ENCODE results near the gene CELSR1.
"Not testable (repeated sequence)": the region's sequence is repeated elsewhere in the genome, so short reads cannot be mapped to it uniquely, and the experiment has no call there.

Gene CELSR1

DNA sequence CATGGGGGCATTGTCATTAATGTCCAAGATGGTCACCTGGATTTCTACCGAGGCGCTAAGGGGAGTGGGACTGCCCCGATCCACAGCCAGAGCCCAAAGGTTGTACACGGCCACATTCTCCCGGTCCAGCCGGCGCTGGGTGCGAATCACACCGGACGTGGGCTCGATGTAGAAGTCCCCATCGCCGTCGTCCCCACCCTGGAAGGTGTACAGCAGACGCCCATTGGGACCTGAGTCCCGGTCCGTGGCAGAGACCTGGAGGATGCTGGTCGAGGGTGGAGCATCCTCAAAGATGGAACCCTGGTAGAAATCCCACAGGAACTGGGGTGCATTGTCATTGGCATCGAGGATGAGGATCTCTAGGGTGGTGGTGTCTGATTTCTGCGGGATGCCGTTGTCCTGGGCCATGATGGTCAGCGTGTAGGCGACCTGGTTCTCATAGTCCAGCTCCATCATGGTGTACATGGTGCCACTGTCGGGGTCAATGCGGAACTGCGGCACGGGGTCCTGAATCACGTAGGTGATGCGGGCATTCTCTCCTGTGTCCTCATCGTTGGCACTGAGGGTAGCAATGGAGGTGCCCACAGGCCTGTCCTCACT is 3.1 kb downstream of the CELSR1 start:
- DNase-seq (ENCODE audit: low read depth) = no peak

DNA sequence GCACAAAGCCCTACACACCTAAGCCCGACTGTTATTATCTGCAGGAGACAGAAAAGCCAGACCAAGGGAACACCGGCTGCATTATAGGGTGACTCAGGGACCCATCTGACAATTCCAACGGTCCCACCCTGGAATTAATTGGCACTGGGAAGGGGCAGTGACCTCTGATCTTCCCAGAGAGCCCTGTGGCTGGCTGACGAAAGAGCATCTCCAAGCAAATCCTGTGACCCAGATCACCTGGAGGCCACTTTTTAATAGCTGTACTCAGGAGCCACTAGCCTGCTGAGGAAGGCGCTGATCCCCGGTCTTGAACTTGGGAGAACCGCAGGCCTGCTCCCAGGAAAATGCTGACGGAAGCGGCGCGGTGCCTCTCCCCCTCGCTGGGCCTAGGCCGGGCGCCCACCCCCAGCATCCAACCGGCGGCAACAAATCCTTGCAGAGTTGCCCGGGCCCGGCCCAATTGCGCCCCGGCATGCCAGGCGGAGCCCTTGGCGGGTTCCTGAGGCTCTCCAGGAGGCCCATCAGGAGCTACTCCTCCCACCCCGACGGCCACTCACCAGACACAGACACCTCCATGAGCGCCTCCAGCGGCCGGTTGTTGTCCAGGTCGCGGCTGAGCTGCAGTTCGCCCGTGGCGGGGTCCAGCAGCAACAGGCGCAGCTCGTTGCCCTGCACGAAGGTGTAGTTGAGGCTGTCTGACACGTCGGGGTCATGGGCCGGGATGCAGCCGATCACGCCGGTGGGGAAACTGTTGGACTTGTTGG is 4.2 kb downstream of the CELSR1 start:
- DNase-seq (ENCODE audit: low read depth) = no peak

DNA sequence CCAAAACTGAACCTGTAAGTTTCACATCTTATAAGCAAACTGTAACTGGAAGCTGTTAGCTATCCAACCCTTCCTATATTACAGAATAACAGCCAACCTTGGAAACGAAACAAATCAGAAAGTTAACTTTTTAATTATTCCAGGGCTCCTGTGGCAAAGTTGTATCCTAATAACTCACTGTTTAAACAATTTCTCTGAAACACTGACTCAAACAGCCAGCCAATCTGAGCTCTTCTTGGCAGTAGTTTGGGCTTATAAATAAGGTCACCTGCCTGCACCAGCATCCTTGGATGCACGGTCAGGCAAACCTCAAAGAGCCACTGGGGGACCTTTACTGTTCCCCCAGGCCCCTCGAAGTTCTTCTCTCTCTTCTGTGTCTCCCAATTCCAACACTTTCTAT is 5.0 kb downstream of the CELSR1 start:
- DNase-seq (ENCODE audit: low read depth) = no peak

DNA sequence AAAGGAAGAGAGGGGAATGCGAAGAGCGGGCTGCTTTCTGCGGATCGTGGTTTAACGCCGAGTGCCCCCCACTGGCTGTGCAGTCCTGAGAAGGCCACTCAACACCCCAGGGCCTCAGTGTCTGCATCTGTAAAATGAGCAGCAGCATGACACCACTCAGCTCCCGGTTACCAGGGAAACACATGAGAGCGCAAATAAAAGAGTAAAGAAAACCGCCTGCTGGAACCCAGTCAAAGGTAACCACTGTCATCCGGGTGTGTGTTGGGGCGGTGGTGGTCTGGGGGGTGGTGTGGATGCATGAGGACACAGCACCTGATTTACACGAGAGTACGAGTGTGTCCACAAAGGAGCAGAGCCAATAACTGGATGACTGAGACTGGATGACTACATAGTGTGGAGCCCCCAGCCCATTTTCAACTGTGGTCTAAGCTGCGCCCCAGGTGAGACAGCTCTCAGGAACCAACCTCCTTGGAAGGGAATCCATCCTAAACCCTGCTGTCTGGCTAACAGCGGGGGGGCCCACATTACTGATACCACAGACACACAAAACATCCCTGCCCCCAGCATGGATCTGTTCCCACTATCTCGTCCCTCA is 5.7 kb downstream of the CELSR1 start:
- DNase-seq (ENCODE audit: low read depth) = no peak

DNA sequence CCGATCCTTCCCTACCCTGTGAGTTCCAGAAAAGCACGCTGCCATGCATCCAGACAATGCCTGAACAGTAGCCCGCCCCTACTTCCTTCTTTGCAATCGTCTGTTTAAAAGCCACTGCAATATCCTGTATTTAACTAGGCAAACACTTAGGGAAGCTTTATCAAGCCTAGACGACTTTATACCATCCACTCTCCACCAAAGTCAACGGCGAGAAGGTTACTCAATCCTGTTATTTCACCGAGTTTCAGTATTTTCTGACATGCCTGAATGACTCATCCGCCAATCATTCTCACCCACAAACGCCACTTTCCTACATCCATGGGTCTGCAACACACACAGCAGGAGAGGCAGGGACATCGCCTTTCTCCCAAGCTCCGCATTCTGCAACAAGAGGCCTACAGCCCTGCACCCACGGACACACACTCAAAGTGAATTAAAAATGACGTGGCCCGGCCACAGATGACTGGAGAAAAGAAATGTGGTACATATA is 9.3 kb downstream of the CELSR1 start:
- DNase-seq (ENCODE audit: low read depth) = no peak

DNA sequence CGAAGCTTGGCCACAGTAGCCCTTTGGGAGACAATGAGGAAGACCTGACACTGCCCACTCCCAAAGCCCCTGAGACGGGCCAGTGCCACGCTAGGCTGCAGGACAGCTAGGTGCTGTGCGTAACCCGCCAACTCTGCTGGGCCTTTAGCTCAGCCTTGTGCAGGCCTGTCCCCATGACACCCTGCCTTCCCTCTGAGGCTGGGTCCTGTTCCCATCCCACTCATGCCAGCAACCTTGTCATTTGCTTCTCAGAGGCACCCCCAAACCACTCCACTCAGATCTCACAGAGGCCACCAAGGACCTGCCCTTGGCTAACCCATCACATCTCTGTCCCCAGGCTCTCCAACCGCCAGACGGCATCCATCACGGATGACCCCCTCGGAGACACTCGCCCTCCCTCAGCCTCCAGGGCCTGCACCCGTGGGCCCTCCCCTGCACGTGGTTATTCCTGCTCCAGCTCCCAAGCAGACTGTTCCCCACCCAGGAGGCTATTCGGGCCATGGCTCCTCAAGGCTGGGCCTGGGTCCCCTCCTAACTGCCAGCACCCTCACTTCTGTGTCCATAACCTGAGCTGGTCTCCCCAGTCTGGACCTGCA is 11.1 kb downstream of the CELSR1 start:
- no peak for DNase-seq (ENCODE audit: low read depth)

DNA sequence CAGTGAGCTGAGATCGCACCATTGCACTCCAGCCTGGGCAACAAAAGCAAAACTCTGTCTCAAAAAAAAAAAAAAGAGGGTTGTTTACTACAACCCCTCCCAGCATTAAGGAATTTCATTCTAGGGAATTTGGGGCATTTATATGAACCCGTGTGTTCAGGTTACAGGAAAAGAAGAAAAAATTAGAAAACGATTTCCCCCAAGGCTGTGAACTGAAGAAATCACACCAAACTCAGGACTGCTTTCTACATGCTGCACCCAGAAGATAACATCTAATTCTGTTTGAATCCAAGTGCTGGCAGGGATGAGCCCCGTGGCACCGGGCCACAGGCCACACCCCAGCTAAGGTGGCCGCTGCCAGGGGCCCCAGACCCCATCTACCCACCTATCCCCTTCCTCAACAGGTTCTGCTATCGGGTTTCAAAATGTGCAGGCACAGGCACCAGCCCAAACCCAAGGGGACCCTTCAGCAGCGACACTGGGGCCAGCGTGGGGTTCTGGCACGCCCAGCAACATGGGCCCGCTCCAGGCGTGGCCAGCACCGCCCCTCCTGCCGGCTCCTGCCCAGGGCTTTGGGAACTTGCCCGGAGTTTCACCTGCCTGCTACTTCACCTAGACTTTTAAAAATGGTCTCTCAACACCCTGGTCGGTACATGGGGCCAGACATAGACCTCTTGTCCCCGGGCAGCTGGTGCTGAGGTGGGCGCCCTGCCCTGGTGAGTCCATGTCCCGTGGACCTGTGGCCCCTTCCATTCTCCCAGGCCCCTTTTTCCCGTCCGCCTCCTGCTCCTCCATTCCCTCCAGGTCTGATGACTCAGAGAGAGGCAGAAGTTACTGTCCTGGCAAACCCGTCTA is 11.8 kb downstream of the CELSR1 start:
- DNase-seq (ENCODE audit: low read depth) = no peak

DNA sequence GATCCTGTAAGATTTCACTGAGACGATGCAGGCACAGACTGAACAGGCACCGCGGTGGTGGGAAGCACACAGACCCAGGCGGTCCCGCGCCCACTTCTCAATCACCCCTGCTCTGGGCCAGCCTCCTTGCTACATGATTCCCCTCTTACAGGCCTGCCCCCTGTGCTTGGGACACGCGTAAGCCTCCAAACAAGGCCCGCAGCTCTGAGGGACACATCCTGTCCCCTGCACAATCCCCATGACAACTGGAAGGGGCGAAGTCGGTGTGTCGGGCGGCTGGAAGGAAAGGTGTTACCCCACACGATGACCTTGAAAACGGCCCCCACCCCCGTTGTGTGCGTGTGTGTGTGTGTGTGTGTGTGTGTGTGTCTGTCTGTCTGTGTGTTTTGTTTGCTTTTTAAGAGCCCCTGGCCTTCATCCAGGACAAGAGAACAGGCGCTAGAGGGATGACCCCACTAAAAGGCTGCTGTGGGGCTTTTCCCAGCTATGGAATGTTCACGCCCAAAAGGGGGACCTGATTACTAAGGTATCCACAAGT is 13.1 kb downstream of the CELSR1 start:
- DNase-seq (ENCODE audit: low read depth) = no peak

DNA sequence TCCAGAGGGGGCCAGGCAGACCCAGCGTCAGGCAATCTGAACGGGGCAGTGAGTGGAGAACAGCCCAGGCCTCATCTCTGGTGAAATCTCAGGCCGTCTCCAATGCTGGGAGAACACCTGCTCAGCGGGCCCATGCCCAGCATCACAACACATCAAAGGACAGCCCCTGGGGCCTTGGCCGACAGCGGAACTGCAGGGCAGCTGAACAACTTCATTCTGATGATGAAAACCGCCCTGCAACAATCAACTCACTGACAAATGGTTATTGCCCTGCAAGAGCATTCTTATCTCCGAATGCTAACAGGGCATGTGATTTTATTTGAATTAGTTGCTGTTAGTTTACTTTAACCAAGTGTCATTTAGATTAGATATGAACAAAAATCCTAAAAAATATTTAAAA is 14.6 kb downstream of the CELSR1 start:
- no peak for DNase-seq (ENCODE audit: low read depth)

DNA sequence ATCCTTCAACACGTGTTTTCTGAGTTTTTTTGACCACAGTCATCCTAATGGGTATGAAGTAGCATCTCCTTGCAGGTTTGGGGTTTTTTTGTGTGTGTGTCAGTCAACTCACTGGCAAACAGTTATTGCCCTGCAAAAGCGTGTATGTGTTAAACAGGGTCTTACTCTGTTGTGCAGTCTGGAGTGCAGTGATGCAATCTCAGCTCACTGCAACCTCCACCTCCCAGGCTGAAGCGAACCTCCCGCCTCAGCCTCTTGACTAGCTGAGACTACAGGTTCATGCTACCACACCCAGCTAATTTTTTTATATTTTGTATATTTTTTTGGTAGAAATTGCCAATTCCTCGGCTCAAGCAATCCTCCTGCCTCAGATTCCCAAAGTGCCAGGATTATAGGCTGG is 15.4 kb downstream of the CELSR1 start:
- no peak for DNase-seq (ENCODE audit: low read depth)

DNA sequence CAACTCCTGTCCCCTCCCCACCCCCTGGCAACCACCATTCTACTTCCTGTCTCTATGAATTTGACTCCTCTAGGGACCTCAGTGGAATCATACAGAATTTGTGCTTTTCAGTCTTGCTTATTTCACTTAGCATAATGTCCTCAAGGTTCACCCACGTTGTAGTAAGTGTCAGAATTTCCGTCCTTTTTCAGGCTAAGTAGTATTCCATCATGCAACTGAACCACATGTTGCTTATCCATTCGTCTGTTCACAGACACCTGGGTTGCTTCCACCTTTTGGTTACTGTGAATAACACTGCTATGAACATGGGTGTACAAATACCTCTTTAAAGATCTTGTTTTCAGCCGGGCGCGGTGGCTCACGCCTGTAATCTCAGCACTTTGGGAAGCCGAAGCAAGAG is 16.5 kb downstream of the CELSR1 start:
- DNase-seq (ENCODE audit: low read depth) = no peak

DNA sequence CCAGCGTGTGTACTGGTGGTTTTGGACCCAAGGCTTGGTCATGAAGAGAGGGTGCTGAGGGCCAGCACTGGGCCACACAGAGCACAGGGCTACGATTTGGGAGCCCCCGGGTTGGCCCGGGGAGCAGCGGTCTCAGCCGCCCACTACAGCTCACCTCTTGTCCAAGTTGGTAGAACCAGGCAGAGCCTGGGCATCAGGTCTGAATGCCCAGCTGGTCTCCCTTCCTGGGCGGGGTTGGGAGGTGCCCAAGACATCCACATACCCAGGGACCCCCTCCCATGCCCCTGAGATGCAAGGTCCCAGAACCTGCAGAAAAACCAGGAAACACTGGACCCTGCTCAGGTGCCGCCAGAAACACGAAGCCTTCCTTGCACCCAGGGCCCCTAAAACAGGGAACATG is 18.0 kb downstream of the CELSR1 start:
- DNase-seq (ENCODE audit: low read depth) = no peak

DNA sequence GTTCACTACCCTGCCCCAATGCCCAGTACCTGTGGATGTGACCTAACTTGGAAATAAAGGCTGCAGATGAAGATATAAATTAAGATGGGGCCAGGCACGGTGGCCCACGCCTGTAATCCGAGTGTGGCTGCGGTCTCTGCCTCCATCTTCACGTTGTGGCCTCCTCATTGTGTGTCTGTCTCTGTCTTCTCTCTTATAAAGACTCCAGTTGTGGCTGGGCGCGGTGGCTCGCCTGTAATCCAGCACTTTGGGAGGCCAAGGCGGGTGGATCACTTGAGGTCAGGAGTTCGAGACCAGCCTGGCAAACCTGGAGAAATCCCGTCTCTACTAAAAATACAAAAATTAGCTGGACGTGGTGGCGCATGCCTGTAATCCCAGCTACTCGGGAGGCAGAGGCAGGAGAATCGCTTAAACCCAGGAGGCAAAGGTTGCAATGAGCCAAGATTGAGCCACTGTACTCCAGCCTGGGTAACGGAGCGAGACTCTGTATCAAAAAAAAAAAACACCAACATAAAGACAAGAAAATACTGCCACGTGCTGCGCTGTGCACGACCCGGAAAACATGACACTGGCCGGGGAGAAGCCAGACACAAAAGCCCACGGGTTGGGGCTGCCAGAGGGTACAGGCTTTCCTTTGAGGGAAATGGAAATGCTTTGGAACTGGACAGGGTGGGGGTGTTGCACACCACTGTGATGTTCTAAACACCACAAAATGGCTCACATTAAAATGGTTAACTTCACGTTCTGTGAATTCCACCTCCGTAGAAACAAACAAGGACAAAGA is 18.7 kb downstream of the CELSR1 start:
- DNase-seq (ENCODE audit: low read depth) = no peak

DNA sequence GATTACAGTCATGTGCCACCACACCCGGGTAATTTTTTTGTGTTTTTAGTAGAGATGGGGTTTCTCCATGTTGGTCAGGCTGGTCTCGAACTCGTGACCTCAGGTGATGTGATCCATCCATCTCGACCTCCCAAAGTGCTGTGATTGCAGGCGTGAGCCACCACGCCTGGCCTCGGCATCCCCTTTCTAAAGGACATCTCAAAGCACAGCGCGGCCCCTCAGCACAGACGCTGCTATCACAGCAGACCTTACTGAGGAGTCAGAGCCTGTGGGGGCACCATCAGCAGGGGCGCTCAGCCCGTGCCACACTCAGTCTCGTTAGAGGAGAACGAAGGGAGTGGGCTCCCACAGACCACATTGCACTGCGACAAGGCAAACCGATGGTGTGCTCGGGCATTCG is 19.4 kb downstream of the CELSR1 start:
- DNase-seq (ENCODE audit: low read depth) = no peak

DNA sequence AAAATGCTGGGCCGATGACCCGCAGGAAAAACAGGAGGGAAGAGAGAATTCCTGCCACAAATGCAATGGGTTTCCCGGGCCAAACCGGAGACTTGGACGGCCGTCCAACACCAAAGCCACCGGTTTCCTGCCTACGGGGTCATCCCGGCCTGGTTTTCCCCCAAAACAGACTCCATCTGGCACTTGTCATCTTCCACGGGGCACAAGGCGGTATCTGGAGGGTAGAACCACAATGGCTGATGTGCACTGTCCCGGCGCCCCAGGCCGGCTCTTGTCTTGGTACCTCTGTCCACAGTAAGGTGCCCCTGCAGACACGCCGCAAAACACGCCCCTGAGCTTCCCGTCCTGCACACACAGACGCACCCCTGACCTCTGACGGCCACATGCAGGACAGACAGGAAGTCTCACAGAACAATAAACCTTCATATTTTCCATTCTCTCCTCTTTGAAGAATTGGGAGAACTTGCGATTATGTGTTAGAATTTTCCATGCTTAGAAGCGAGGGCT is 20.1 kb downstream of the CELSR1 start:
- DNase-seq (ENCODE audit: low read depth) = no peak

DNA sequence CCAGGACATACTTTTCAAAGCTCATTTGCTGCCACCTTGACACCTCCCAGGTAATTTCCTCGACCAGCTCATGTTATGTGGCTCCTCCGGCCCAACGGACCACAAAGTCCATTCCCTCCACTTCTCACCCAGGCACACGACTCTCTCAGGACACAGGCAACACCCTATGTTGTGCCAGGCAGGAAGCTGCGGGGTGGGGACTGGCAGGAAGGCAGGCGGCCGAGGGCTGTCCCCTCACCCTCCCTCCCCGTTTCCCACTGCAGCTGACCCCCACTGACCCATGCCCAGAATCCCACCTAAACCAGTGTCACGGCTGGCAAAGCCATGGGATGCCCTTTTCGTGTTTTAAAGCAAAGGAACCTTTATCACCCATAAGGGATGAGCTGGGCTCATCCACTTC is 20.8 kb downstream of the CELSR1 start:
- no peak for DNase-seq (ENCODE audit: low read depth)

DNA sequence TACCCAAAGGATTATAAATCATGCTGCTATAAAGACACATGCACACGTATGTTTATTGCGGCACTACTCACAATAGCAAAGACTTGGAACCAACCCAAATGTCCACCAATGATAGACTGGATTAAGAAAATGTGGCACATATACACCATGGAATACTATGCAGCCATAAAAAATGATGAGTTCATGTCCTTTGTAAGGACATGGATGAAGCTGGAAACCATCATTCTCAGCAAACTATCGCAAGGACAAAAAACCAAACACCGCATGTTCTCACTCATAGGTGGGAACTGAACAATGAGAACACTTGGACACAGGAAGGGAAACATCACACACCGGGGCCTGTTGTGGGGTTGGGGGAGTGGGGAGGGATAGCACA is 21.3 kb downstream of the CELSR1 start:
- DNase-seq (ENCODE audit: low read depth) = not testable (repeated sequence)

DNA sequence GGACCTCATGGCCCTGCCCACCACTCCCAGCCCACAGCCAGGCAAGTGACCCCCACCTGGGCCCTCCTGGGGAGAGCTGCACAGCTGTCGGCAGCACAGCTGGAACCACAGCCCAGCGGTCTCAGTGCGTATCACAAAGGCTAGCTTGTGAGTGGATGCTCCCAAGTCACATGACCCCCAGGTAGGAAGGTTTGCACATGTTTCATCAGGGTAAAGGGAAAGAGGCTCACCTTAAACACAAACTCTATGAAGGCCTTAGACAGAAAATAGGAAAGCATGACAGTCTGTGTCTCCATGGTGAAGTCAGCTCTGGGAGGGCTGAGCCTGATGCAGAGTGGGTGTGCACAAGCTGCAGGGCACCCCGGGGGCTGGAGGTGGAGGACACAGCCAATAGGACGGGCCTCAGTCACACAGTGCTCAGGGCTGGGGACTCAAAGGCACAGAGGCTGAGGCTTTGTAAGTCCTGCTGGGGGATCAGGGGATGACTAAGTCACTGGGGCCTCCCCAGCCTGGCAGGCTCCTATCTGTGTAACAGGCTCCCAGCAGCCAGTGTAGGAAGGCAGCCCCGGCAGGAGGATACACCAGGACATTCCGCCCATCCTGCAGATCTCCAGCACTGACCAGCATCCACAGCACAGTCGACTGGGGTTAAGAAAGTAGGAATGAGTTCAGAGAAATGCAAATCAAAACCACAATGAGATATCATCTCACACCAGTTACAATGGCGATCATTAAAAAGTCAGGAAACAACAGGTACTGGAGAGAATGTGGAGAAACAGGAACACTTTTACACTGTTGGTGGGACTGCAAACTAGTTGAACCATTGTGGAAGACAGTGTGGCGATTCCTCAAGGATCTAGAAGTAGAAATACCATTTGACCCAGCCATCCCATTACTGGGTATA is 22.0 kb downstream of the CELSR1 start:
- DNase-seq (ENCODE audit: low read depth) = no peak

DNA sequence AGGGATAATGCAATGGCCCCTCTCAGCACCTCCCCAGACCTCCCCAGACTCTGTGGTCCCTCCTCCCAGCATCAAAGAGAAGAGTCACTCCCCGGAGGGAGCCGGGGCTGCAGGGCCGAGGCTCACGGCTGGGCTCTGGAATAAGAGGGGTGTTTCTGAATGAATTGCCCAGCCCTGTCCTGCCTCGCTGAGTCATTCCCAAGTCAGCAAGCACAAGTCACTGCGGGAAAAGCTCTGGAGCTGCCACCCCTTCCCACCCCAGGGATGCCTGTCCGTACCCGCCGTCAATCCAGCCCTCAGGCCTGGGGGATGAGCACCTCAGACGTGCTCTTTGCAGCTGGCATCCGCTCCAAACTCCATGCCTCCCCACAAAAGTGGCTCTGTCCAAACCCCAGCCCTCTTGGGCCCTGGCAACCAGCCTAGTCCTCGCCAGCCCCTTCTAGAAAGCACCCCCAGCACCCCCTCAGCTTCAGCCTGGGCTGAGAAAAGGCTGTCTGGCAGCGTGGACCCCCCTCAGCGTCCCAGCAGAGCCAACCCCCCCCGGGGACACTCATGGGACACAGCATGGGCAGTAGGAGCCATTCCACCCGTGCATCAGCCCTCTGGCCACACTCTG is 22.7 kb downstream of the CELSR1 start:
- DNase-seq (ENCODE audit: low read depth) = no peak
